CD4-positive, alpha-beta T cell (primary cell): ENCODE measurements around the gene MGME1. TPM values are rescaled to one million over a fixed set of nuclear protein-coding genes. Genes with fewer than 3 reads are reported as not detected.

ENCODE experiments used
- ATAC-seq: fragments of 200-7000 bp; cut with Tn5 transposase; one replicate; pipeline ENCODE4 v1.10.0; 2022; ENCODE audit warnings: mild to moderate bottlenecking; ENCODE audit not compliant: poor library complexity
- CTCF ChIA-PET: fragments of 350-600 bp; sonication (Branson Sonifier 250); formaldehyde crosslinking; loops from one replicate; lab custom pipeline; 2021; ENCODE audit warnings: antibody characterized with exemption, inconsistent platforms; lab: Charles Lee
- POLR2A ChIA-PET: fragments of 350-600 bp; sonication (Branson Sonifier 250); formaldehyde crosslinking; loops from one replicate; lab custom pipeline; 2021; ENCODE audit warnings: antibody characterized with exemption, inconsistent platforms; lab: Charles Lee
- DNase-seq, 14 experiments: peaks; one replicate each; pipeline ENCODE4 v3.0.0-alpha.2; 2013 to 2020; ENCODE audit warnings: mixed read lengths in 2 of 14
- H3K27ac ChIP-seq, 2 donors: one replicate each; pipeline versions ENCODE4 v1.5.1 to v1.7.0; 2013; ENCODE audit warnings: low read length in 2 of 2, low read depth in 1 of 2, mild to moderate bottlenecking in 1 of 2
- H3K27me3 ChIP-seq, 2 experiments: 1 replicate in 1 of 2; 2 replicates in 1 of 2; pipeline versions ENCODE4 v1.6.1 to v1.7.0; 2013; ENCODE audit warnings: low read length in 2 of 2, control low read depth in 1 of 2, mild to moderate bottlenecking in 1 of 2, moderate library complexity in 1 of 2; ENCODE audit not compliant: insufficient read depth in 2 of 2, control insufficient read depth in 1 of 2
- H3K36me3 ChIP-seq: one replicate; pipeline ENCODE4 v1.6.1; 2013; ENCODE audit warnings: low read length, control low read depth; ENCODE audit not compliant: insufficient read depth
- H3K4me1 ChIP-seq: one replicate; pipeline ENCODE4 v1.6.1; 2013; ENCODE audit warnings: low read length, control low read depth; ENCODE audit not compliant: insufficient read depth
- H3K4me3 ChIP-seq: one replicate; pipeline ENCODE4 v1.5.1; 2013; ENCODE audit warnings: mild to moderate bottlenecking, low read length, moderate library complexity
- H3K9me3 ChIP-seq, 2 experiments: 1 replicate in 1 of 2; 2 replicates in 1 of 2; pipeline versions ENCODE4 v1.6.1 to v1.7.0; 2013; ENCODE audit warnings: low read length in 2 of 2, mild to moderate bottlenecking in 2 of 2, control low read depth in 1 of 2, moderate library complexity in 1 of 2; ENCODE audit not compliant: control insufficient read depth in 1 of 2, insufficient read depth in 1 of 2
- H3K27ac Mint-ChIP-seq: one replicate; pipeline ENCODE4 v1.8.0; 2020; ENCODE audit warnings: mixed read lengths
- H3K27me3 Mint-ChIP-seq: one replicate; pipeline ENCODE4 v1.8.0; 2021; ENCODE audit warnings: mixed read lengths
- H3K36me3 Mint-ChIP-seq: one replicate; pipeline ENCODE4 v1.8.0; 2021; ENCODE audit warnings: low read depth, mixed read lengths
- H3K4me1 Mint-ChIP-seq: one replicate; pipeline ENCODE4 v1.8.0; 2021; ENCODE audit warnings: low read depth, mixed read lengths
- H3K4me3 Mint-ChIP-seq: one replicate; pipeline ENCODE4 v1.8.0; 2020; ENCODE audit warnings: mild to moderate bottlenecking, mixed read lengths
- H3K9me3 Mint-ChIP-seq: one replicate; pipeline ENCODE4 v1.8.0; 2020; ENCODE audit warnings: mixed read lengths
- intact Hi-C, 2 experiments: fragments of 100-400 bp; cut with DNase I in 1 of 2; cut with micrococcal nuclease in 1 of 2; formaldehyde crosslinking; loops; one replicate each; pipeline versions ENCODE4 v1.15.1 to v1.9.0; 2023 to 2025; cut with DNase I, micrococcal nuclease
- total RNA-seq, 174 experiments: library from RNA in 2 of 174; stranded (reverse) in 2 of 174; gene quantifications; one replicate each; pipeline ENCODE4 v1.2.3 and lab custom pipeline; 2021 to 2026
- TF ChIP-seq, protein P1 (sequence below): fragments of 200-600 bp; IDR thresholded peaks from one replicate; pipeline ENCODE4 v1.8.0; 2022; ENCODE audit warnings: antibody characterized with exemption, mild to moderate bottlenecking

The MGME1 gene
- total RNA-seq, 2 experiments from 2014 or later: 4.5 to 4.6 TPM

DNA sequence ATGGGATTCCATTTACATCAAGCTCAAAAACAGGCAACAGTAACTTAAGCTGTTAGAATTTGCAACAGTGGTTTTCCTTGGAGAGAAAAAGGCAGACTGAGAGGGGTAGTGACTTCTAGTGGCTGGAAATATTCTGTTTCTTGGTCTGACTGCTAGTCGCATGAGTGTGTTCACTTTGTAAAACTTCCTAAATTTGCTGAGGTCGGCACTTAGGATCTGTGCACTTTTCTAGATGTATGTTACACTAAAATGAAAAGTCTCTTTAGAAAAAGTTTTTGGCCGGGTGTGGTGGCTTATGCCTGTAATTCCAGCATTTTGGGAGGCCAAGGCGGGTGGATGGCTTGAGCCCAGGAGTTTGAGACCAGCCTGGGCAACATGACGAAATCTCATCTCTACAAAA lies 70.2 kb downstream of the MGME1 start:
- TF ChIP-seq, protein P1, sequence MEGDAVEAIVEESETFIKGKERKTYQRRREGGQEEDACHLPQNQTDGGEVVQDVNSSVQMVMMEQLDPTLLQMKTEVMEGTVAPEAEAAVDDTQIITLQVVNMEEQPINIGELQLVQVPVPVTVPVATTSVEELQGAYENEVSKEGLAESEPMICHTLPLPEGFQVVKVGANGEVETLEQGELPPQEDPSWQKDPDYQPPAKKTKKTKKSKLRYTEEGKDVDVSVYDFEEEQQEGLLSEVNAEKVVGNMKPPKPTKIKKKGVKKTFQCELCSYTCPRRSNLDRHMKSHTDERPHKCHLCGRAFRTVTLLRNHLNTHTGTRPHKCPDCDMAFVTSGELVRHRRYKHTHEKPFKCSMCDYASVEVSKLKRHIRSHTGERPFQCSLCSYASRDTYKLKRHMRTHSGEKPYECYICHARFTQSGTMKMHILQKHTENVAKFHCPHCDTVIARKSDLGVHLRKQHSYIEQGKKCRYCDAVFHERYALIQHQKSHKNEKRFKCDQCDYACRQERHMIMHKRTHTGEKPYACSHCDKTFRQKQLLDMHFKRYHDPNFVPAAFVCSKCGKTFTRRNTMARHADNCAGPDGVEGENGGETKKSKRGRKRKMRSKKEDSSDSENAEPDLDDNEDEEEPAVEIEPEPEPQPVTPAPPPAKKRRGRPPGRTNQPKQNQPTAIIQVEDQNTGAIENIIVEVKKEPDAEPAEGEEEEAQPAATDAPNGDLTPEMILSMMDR: no peak
- Histone ChIP-seq H3K9me3 (peaks cover 0 to 12% of the 10 kb centered on the region in 2 experiments), H3K36me3 (no peaks in the 10 kb centered on the region), H3K4me1 (no peaks in the 10 kb centered on the region), H3K27me3 (peaks cover 2 to 9% of the 10 kb centered on the region in 2 experiments), H3K27ac (no peak overlapping the region), H3K4me3 (no peak overlapping the region)
- H3K4me1 Mint-ChIP-seq: no peaks in the 10 kb centered on the region
- ChIA-PET POLR2A (no interaction called here), CTCF (no interaction called here)
- ATAC-seq: no peak
- no peak overlapping the region for H3K27ac Mint-ChIP-seq
- no peak overlapping the region for H3K4me3 Mint-ChIP-seq
- DNase-seq: no peak
- H3K36me3 Mint-ChIP-seq: no peaks in the 10 kb centered on the region
- intact Hi-C loops: no loop called here
- peaks cover 61% of the 10 kb centered on the region for H3K27me3 Mint-ChIP-seq
- H3K9me3 Mint-ChIP-seq: peaks cover 3% of the 10 kb centered on the region

Other genes starting within 250 kb of the MGME1 start
- gene SNX5, start 224 bp upstream of the MGME1 start, total RNA-seq: 10 to 100 TPM; 58.3 to 60.3 TPM
- gene OVOL2, start 88.9 kb downstream of the MGME1 start, total RNA-seq: not detected
- 1 to 10 TPM; 8.5 to 9.4 TPM for gene KAT14, start 168.8 kb downstream of the MGME1 start, total RNA-seq
- 10 to 100 TPM; 13.6 to 14.6 TPM for gene PET117, start 168.8 kb downstream of the MGME1 start, total RNA-seq